Putamen (tissue), 1 donor: ENCODE results near the gene SEMA5A.
"Not testable (repeated sequence)": the region's sequence is repeated elsewhere in the genome, so short reads cannot be mapped to it uniquely, and the experiment has no call there.

Experiments
- DNase-seq: peaks from one replicate; pipeline ENCODE4 v3.0.0-alpha.2; 2016; ENCODE audit warnings: low spot score

The SEMA5A gene

GRCh38 chr5:9354336-9355081 is 191.4 kb downstream of the SEMA5A start:
- no peak for DNase-seq

- DNase-seq, result not testable (repeated sequence)
These were observed 192.8 kb downstream of the SEMA5A start for GRCh38 chr5:9353048-9353447.

- DNase-seq, result no peak
These were observed 194.3 kb downstream of the SEMA5A start for GRCh38 chr5:9351546-9351945.

GRCh38 chr5:9350301-9350797 is 195.5 kb downstream of the SEMA5A start:
- DNase-seq, result no peak

GRCh38 chr5:9348401-9348996 is 197.4 kb downstream of the SEMA5A start:
- DNase-seq, result no peak

- no peak for DNase-seq
These were observed 198.2 kb downstream of the SEMA5A start for GRCh38 chr5:9347541-9348295.

- no peak for DNase-seq
These were observed 198.8 kb downstream of the SEMA5A start for GRCh38 chr5:9347032-9347431.

- DNase-seq, result no peak
These were observed 201.1 kb downstream of the SEMA5A start for GRCh38 chr5:9344751-9345240.

GRCh38 chr5:9343146-9343850 is 202.6 kb downstream of the SEMA5A start:
- DNase-seq, result no peak

- DNase-seq, result no peak
These were observed 203.6 kb downstream of the SEMA5A start for GRCh38 chr5:9342161-9342787.

- no peak for DNase-seq
These were observed 205.8 kb downstream of the SEMA5A start for GRCh38 chr5:9340085-9340484.

- DNase-seq, result no peak
These were observed 206.6 kb downstream of the SEMA5A start for GRCh38 chr5:9339206-9339818.

- no peak for DNase-seq
These were observed 207.1 kb downstream of the SEMA5A start for GRCh38 chr5:9338796-9339195.

GRCh38 chr5:9337928-9338595 is 207.8 kb downstream of the SEMA5A start:
- DNase-seq, result peak; percentile 23

GRCh38 chr5:9335754-9336495 is 209.9 kb downstream of the SEMA5A start:
- no peak for DNase-seq

- DNase-seq, result no peak
These were observed 210.6 kb downstream of the SEMA5A start for GRCh38 chr5:9335269-9335668.

GRCh38 chr5:9332026-9332425 is 213.8 kb downstream of the SEMA5A start:
- DNase-seq, result no peak

GRCh38 chr5:9331372-9331771 is 214.5 kb downstream of the SEMA5A start:
- DNase-seq, result no peak

- DNase-seq, result no peak
These were observed 216.8 kb downstream of the SEMA5A start for GRCh38 chr5:9329125-9329524.

- DNase-seq, result no peak
These were observed 220.3 kb downstream of the SEMA5A start for GRCh38 chr5:9325549-9325948.
